Measurements from ENCODE around the gene HCK.
"Not testable (repeated sequence)": the region's sequence is repeated elsewhere in the genome, so short reads cannot be mapped to it uniquely, and the experiment has no call there.

Gene HCK

DNA sequence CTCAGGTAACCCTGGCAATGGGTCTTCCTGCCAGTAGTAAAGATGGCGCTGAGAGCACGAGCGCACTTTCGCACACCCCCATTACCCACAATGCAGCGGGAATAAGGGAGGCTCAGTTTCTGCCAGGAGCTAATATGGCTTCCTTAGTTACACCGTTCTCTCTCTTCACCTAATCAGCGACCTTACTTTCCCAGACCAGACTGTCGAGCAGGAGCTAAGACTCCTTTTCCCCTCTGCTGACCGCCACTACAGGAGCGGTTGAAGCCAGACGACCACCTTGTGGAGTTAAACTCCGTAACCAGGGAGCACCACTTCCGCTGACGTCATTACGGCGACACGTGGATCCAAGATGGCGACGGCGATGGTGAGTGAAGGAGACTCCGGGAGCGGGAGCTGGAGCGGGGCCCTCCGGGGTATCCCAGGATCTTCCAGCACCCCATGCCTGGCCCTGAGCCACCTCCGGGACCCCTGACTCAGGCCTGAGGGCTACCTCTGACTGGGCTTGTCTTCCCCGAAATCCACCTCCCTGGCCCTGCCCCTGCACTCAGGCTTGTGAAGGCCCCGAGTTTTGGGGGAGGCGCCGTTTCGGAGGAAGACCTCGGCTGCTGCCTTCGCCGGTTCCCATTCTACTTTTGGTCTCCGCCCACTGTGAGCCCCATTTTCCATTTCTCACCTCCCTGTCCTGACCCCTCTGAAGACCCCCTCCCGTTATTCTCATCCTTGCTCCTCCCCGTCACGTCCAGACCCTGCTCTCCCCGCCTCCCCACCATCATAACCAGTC is 57.5 kb downstream of the HCK start, which contains the start of gene TM9SF4:
Gene TM9SF4 (plus strand): TSS at position 323 of the 781 bp plus-strand sequence. CDS start 27 bp downstream, at position 350.
- peak; percentile 96 to 98 for DNase-seq

DNA sequence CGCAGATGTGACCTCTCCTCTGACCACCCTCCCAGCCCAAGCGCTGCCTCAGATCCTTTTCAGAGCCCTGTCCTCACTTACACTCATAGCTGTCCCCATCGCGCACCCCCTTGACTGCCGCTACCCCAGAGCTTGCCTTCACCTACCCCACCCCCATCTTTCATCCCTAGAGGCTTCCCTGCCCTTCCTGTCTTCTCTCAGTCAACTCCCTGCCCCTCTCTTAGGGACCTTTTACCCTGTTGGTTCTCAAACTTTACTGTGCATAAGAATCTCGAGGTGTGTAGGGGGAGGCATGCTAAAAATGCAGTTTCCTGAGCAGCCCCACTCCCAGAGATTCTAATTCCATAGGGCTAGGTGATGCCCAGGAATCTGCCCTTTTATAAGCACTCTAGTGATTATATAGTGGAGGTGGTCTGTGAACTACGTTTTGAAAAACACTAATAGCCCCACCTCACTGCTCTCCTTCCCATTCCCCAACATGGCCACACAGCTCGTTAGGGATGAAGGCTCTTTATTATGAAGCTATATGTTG is 58.2 kb downstream of the HCK start:
- no peak for DNase-seq

DNA sequence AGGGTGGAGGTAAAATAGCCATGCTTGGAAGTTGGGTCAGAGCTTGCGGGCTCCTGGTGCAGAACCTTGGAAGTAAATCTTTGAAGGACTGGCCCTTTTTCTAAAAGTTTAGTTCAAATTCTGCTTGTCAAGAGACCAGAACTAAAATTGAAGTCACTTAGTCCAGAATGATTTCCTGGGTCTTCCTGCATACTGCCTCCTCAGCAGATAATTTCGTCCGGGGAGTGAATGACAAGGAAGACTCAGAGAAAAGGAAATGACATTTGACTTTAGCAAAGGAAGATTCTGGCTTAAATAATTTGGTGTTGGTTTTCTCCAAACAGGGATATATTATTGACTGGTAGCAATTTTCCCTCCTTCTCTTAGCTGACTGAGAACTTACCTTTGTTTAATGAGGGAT is 58.7 kb downstream of the HCK start:
- DNase-seq, result no peak

DNA sequence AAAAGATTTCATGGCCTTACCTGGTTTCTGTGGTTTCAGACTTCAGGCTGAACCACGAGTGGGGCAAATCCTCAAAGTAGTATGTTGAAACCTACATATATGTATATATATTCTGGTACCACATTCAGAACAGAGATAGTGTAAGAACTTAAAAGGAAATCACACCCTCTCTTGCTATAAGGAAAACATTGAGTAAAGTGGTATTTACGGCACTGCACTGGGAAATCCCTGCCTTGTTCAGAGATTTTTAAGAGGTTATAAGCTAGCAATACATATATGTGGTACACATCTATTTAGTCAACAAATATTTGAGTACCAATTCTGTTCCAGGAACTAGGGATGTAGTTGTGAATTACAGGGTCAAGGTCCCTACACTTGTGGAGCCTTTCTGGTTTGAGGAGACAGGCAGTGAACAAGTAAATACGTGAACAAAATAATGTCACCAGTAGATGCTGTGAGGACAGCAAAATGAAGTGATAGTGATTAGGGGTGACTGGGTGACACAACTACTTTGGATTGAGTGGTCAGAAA is 59.2 kb downstream of the HCK start:
- DNase-seq, result no peak

DNA sequence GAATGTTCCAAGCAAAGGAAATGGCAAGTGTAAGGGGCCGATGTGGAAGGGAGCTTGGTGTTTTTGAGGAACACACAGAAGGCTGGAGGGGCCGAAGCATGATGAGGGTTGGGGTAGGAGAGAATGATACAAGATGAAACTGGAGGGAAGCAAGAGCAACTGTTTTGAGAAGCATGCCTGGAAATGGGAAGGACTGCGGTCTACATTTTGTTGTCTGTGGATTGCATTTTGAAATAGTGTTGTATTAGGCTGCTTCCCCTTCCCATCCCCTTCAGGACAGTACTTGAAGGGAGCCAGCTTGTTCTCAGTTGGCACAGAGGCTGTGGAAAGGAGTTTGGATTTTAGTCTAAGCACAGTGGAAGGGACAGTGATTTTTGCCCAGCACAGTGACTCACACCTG is 59.7 kb downstream of the HCK start:
- no peak for DNase-seq

DNA sequence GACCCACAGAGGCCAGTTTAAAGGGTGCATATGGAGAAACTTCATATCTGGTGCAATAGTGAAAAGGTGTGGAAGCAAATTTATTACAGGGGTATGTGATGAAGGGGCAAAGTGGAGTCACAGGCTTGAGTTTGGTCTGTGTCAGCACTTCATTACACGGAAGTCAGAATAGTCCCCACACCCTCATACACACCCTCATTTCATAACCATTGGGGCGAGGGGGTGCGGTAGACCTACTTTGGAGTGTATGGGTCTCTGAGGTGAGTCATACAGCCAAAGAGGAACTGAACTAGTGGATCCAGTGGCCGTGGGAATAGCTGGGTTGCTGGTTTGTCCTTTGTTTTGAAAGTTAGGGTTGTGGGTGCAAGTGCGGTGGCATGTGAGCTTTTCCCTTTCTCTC is 60.8 kb downstream of the HCK start:
- DNase-seq, result no peak

DNA sequence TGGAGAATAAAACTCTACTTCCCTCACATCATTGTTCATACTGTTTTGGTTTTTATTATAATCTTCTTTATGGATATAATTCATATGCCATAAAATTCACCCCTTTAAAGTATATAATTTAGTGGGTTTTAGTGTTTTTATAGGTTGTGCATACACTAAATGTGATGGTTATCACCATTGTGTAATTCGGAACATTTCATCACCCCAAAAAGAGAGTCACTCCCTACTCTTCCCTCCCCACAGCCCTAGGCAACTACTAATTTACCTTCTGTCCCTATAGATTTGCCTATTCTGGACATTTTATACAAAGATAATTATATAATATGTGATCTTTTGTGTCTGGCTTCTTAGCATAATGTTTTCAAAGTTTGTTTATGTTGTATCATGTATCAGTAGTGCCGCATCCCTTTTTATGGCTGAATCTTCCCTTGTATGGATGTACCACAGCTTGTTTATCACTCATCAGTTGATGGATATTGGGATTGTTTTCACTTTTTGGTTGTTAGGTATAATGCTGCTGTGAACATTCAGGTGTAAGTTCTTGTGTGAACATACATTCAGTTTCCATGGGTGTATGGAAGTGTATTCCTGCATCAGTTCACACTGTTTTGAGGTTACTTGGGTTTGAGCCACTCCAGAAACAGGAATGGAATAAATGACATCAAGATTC is 61.7 kb downstream of the HCK start:
- DNase-seq, result no peak

DNA sequence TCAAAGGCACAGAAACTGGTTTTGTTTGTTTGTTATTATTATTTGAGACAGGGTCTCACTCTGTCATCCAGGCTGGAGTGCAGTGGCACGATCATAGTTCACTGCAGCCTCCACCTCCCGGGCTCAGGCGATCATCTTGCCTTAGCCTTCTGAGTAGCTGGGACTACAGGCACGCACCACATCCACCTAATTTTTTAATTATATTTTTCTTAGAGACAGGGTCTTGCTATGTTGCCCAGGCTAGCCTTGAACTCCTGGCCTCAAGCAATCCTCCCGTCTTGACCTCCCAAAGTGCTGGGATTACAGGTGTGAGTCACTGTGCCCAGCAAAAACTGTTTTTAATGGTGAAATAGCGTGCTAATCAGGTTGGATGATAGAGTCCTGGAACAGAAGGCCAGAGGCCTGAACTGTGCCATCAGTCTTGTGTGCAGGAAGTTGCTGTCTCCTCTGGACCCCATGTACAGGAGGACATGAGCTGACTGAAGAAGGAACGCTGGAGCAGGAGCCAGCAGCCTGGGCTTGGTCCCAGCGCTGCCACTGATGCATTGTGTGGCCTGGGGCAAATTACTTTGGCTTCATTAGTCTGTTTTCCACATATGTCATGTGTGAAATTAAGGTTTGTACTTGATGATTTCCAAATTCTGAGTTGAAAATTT is 62.4 kb downstream of the HCK start:
- DNase-seq, result no peak

DNA sequence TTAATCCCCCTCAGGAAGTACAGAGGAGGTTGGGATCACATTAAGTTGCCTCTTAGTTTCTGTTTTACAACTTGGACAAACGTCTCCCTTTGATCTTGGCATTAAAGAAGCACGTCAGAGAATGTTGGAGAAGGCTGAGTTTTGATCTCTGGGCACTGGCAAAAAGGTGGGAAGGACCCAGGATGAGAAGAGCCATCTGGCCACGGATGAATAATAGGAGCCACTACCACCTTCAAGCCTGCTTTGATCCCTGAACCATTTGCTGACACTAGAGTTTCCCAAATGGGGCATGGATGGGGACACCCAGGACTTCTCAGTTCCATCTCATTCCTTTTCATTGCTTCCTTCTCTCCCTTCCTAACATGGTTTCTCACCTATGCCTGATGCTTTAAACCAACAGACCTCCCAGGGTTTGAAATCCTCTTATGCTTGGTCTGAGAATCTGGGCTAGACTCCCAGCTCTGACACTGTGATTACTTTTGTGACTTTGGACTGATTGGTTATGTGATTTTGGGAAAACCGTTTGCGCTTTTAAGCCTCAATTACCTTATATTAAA is 63.2 kb downstream of the HCK start:
- DNase-seq, result no peak

DNA sequence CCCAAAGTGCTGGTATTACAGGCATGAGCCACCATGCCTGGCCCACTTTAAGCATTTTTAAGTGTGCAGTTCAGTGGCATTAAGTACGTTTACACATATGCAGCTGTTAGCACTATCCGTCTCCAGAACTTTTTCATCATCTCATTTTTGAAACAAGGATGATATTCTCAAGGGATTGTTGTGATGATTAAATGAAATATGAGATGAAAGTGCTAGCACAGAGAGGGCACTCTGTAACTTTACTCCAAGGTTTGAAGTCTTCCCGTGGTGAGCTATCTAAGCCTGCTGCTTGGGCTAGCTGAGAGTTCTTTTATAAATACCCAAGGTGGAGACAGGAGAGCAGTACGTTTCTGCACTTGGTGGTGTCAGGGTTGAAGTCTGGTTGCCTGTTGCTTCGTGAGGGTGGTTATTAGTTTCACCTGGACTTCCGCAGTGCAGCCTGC is 64.1 kb downstream of the HCK start:
- DNase-seq, result no peak

DNA sequence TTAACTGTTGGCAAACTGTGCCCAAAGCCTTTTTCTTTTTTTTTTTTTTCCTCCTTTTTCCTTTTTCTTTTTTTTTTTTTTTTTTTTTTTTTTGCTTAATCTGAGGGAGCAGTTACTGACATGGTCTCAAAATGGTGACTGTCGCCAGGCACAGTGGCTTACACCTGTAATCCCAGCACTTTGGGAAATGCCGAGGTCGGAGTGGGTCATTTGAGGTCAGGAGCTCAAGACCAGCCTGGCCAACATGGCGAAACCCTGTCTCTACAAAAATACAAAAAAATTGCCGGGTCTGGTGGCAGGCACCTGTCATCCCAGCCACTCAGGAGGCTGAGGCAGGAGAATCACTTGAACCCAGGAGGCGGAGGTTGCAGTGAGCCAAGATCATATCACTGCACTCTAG is 64.8 kb downstream of the HCK start:
- not testable (repeated sequence) for DNase-seq

DNA sequence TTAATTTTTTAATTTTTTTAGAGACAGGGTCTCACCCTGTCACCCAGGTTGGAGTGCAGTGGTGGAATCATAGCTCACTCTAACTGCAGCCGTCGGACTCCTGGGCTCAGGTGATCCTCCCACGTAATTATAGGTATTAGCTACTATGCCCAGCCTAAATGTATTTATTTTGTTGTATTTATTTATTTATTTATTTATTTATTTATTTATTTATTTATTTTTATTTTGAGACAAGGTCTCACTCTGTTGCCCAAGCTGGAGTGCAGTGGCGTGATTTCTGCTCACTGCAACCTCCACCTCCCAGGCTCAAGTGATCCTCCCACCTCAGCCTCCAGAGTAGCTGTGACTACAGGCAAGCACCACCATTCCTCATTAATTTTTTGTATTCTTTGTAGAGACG is 66.4 kb downstream of the HCK start:
- DNase-seq, result not testable (repeated sequence)

DNA sequence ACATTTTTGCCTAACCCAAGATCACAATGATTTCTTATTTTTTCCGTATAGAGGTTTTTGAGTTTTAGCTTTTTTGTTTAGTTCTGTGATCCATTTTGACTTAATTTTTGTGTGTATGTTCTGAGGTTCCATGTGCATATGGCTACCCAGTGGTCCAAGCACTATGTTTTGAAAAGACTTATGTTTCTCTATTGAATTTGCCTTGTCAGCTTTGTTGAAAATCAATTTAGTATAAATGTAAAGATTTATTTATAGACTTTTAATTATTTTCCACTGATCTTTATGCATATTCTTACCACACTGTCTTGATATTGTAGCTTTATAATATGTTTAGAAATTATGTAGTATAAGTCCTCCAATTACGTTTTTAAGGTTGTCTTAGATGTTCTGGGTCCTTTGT is 67.7 kb downstream of the HCK start:
- no peak for DNase-seq

DNA sequence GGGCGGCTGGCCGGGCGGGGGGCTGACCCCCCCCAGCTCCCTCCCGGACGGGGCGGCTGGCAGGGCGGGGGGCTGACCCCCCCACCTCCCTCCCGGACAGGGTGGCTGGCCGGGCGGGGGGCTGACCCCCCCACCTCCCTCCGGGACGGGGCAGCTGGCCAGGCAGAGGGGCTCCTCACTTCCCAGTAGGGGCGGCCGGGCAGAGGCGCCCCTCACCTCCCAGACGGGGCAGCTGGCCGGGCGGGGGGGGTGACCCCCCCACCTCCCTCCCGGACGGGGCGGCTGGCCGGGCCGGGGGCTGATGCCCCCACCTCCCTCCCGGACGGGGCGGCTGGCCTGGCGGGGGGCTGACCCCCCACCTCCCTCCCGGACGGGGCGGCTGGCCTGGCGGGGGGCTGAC is 69.9 kb downstream of the HCK start:
- DNase-seq, result not testable (repeated sequence)

DNA sequence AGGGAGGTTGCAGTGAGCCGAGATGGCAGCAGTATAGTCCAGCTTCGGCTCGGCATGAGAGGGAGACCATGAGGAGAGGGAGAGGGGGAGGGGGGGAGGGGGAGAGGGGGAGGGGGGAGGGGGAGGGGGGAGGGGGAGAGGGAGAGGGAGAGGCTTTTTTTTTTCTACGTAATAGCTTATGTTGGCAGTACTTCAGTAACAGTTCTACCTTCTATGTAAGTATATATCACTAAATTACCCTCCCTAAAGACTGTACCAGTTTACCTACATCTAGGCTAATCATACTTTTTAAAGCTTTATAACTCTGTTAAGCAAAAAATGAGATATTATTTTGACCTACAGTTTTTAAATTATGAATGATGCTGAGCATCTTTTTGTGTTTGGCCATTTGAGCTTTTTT is 71.0 kb downstream of the HCK start:
- no peak for DNase-seq

DNA sequence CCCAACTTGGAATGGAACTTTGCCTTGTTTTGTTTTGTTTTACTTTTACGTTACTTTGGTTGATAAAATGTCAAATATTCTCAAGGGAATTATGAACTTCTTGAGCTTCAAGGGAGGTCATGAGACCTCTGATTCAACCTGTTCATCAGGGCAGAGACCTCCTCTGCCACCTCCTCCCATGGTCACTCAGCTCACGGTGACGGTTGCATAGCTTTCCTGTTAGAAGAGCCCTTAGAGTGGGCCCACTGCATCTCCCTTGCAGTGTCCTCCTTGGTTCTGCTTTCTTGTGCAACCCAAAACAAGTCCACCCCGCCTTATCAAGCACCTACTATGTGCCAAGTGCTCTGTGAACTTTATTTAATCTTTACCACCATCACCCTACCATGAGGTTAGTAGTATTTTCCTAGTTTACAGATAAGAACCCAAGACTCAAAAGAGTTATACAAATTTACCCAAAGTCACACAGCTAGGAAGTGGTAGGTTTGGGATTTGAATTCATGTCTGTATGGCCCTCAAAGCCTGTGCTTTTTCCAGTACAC is 72.9 kb downstream of the HCK start:
- DNase-seq, result no peak

DNA sequence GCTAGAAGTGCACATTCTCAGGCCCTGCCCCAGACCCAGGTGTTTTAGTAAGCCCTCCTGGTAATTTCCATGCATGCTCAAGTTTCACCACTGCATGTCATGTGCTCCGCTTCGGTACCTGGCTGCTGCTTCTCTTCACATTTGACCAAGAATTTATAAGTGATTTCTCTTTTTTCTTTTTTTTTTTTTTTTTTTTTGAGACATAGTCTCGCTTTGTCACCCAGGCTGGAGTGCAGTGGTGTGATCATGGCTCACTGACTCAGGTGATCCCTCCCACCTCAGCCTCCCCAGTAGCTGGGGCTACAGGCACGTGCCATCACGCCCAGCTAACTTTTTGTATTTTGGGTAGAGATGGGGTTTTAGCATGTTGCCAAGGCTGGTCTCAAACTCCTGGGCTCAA is 73.5 kb downstream of the HCK start:
- DNase-seq, result no peak

DNA sequence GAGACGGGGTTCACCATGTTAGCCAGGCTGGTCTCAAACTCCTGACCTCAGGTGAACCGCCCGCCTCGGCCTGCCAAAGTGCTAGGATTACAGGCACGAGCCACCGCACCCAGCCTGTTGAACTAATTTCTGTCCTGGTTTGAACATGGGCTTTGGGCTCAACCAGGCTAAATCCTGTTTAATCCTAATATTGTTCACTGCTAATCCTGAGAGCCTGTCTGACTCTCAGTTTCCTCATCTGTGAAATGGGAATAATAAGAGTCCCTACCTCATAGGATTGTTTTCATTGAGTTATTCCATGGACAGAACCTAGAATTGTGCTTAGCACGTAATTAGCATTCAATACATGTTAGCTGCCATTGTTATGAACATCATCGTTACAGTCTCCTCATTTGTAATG is 74.9 kb downstream of the HCK start:
- DNase-seq, result no peak

DNA sequence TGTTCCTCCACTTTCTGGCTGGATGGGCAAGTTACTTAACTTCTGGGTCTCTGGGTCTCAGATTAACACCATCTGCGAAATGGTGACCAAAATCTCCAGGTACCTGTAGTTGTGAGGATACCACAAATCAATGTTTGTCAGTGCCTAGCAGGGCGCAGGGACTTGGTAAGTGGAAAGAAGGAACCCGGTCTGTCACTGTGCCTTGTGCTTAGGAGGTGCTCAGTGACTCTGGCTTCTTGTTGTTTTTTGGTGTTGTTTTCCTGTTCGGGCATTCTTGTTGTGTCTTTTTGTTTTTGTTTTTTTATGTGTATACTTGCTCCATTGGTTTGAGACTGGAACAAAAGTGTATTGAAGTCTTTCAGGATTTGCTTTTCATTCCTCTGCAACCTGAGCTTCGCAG is 75.3 kb downstream of the HCK start:
- no peak for DNase-seq

DNA sequence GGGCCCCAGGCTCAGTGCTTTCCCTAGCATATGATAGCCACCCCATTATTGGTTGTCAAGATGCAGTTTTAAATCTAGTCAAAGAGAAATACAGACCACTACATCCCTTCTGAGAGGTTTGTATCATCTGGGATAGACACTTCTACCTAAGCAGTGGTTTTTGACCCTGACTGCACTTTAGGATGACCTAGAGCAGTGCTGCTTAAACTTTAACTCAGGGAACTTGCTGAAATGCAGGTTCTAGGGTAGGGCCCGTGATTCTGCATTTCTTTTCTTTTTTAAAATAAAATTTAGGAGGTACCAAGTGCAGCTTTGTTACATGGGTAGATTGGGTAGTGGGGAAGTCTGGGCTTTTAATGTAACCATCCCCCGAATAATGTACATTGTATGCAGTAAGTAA is 76.1 kb downstream of the HCK start:
- no peak for DNase-seq

DNA sequence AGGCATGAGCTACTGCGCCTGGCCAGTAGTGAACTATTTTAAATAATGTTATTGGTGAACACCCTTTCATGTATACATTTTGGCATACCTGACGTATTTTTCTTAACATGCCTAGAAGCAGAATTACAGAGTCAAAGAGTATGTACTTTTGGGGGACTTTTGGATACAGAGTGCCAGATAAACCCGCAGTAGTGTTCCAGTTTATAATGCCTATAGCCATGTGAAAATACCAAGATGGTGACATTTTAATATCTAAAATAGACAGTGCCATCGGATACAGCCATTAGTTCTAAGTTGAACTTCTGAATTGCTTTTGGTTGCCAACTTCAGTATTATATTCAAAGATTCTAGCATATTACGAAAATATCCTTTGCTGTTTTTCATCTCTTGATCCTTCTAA is 77.8 kb downstream of the HCK start:
- DNase-seq, result no peak

DNA sequence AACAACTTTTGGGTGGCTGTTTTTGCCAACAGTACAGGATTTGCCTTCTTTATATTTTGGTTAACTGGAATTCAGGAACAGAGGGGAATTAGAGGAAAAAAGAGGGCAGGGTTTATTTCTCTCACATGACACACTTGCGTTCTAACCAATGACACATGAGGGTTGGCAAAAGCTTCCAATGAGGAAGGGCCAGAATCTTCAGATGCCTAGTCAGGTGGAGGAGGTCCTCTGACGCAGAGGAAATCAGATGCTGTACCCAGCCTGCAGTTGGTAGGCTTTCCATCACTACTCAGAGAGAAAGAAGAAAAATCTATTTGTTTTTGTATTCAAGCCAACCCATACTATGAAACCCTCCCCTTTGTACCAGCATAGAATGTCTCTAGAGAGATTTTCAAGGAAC is 78.3 kb downstream of the HCK start:
- DNase-seq, result no peak

DNA sequence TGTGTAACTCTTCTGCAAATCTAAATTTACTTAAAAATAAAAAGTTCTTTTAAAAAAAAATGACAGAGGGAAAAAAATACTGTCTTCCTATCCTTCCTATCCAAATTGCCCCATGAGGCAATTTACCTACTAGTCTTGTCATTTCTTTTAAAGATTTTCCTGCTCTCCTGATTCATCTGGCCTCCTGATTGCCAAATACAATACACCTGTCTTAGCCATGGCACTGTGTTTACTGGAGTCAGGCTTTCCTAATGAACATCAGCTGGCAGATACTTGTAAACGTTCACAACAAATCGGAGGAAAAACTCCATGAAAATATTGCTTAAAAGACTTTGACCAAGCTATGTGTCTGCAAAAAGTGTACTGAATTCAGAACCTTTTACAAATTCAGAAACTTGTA is 78.9 kb downstream of the HCK start:
- no peak for DNase-seq
